ENCODE measurements around the gene WDR7. TPM values are rescaled to one million over a fixed set of nuclear protein-coding genes. Genes with fewer than 3 reads are reported as not detected.

The WDR7 gene
- total RNA-seq, 2 experiments from 2014 or later = 28.8 to 30.5 TPM

- Mint-ChIP-seq H3K27ac (no peak overlapping the region), H3K27me3 (no peaks in the 10 kb centered on the region), H3K4me1 (ENCODE audit: low read depth) (peaks cover 25% of the 10 kb centered on the region), H3K9me3 (no peaks in the 10 kb centered on the region), H3K4me3 (no peak overlapping the region), H3K36me3 (ENCODE audit: low read depth) (peaks cover 8% of the 10 kb centered on the region)
- DNase-seq (no peak), ATAC-seq (ENCODE audit: poor library complexity) (no peak)
- POLR2A ChIA-PET = interaction anchor here (0.6 kb wide), 1 partner anchor 104 kb away, joined by 4 read pairs; no protein-coding TSS in a partner anchor
- H3K27me3 ChIP-seq (ENCODE audit: control insufficient read depth in 1 of 2, insufficient read depth in 2 of 2, low read length in 2 of 2) = no peaks in the 10 kb centered on the region
- CTCF ChIA-PET = no interaction called here
- no peak for TF ChIP-seq CTCF (IDR thresholded peaks at IDR 0.05)
- H3K4me3 ChIP-seq (ENCODE audit: low read length) = no peak overlapping the region
- no peaks in the 10 kb centered on the region for H3K36me3 ChIP-seq (ENCODE audit: insufficient read depth, low read length)
- no peaks in the 10 kb centered on the region for H3K9me3 ChIP-seq (ENCODE audit: control insufficient read depth in 1 of 2, insufficient read depth in 1 of 2, low read length in 2 of 2)
- intact Hi-C loops (cut with DNase I, micrococcal nuclease) = no loop called here
- H3K27ac ChIP-seq (ENCODE audit: low read depth in 1 of 2, low read length in 2 of 2) = no peak overlapping the region
- no peaks in the 10 kb centered on the region for H3K4me1 ChIP-seq (ENCODE audit: insufficient read depth, low read length)
These were observed 92.0 kb downstream of the WDR7 start for GRCh38 chr18:56743115-56743514.

- ChIA-PET POLR2A (no interaction called here), CTCF (no interaction called here)
- Mint-ChIP-seq H3K4me3 (no peak overlapping the region), H3K27me3 (no peaks in the 10 kb centered on the region), H3K27ac (peak overlapping the region; percentile 22), H3K9me3 (no peaks in the 10 kb centered on the region), H3K36me3 (ENCODE audit: low read depth) (peaks cover 9% of the 10 kb centered on the region), H3K4me1 (ENCODE audit: low read depth) (peaks cover 25% of the 10 kb centered on the region)
- Histone ChIP-seq H3K9me3 (ENCODE audit: control insufficient read depth in 1 of 2, insufficient read depth in 1 of 2, low read length in 2 of 2) (no peaks in the 10 kb centered on the region), H3K4me3 (ENCODE audit: low read length) (no peak overlapping the region), H3K4me1 (ENCODE audit: insufficient read depth, low read length) (no peaks in the 10 kb centered on the region), H3K27ac (ENCODE audit: low read depth in 1 of 2, low read length in 2 of 2) (no peak overlapping the region), H3K36me3 (ENCODE audit: insufficient read depth, low read length) (peaks cover 2% of the 10 kb centered on the region), H3K27me3 (ENCODE audit: control insufficient read depth in 1 of 2, insufficient read depth in 2 of 2, low read length in 2 of 2) (no peaks in the 10 kb centered on the region)
- intact Hi-C loops (cut with DNase I, micrococcal nuclease) = loop anchor here (2.0 to 5.0 kb wide), 3 partner anchors 700 to 1375 kb away; no protein-coding TSS in a partner anchor
- no peak for TF ChIP-seq CTCF (IDR thresholded peaks at IDR 0.05)
- DNase-seq = peak in 1 of 14 experiments; percentile 1
- no peak for ATAC-seq (ENCODE audit: poor library complexity)
These were observed 96.0 kb downstream of the WDR7 start for GRCh38 chr18:56747032-56747658.

- Mint-ChIP-seq H3K4me1 (ENCODE audit: low read depth) (peaks cover 25% of the 10 kb centered on the region), H3K27ac (no peak overlapping the region), H3K4me3 (no peak overlapping the region), H3K36me3 (ENCODE audit: low read depth) (peaks cover 9% of the 10 kb centered on the region), H3K27me3 (no peaks in the 10 kb centered on the region), H3K9me3 (no peaks in the 10 kb centered on the region)
- CTCF ChIA-PET = no interaction called here
- DNase-seq = no peak
- Histone ChIP-seq H3K9me3 (ENCODE audit: control insufficient read depth in 1 of 2, insufficient read depth in 1 of 2, low read length in 2 of 2) (no peaks in the 10 kb centered on the region), H3K4me3 (ENCODE audit: low read length) (no peak overlapping the region), H3K27me3 (ENCODE audit: control insufficient read depth in 1 of 2, insufficient read depth in 2 of 2, low read length in 2 of 2) (no peaks in the 10 kb centered on the region), H3K4me1 (ENCODE audit: insufficient read depth, low read length) (no peaks in the 10 kb centered on the region), H3K36me3 (ENCODE audit: insufficient read depth, low read length) (peaks cover 2% of the 10 kb centered on the region), H3K27ac (ENCODE audit: low read depth in 1 of 2, low read length in 2 of 2) (no peak overlapping the region)
- no peak for ATAC-seq (ENCODE audit: poor library complexity)
- POLR2A ChIA-PET = no interaction called here
- no peak for TF ChIP-seq CTCF (IDR thresholded peaks at IDR 0.05)
- intact Hi-C loops (cut with DNase I, micrococcal nuclease) = loop anchor here (1.0 to 5.0 kb wide), 4 partner anchors 699 to 1374 kb away; no protein-coding TSS in a partner anchor
These were observed 96.7 kb downstream of the WDR7 start for GRCh38 chr18:56747857-56748256.
